Measurements from ENCODE around the gene OR5H1.
"Not testable (repeated sequence)": the region's sequence is repeated elsewhere in the genome, so short reads cannot be mapped to it uniquely, and the experiment has no call there.

- TF ChIP-seq CTCF, POLR2A (IDR thresholded peaks at IDR 0.05): not testable (repeated sequence)
Measured at GRCh38 chr3:98149456-98149855, 18.9 kb downstream of the OR5H1 start.
